Esophagus mucosa (tissue), 1 donor: ENCODE measurements around the gene GNA12. TPM values are rescaled to one million over a fixed set of nuclear protein-coding genes. Genes with fewer than 3 reads are reported as not detected.
"Not testable (repeated sequence)": the region's sequence is repeated elsewhere in the genome, so short reads cannot be mapped to it uniquely, and the experiment has no call there.

Source experiments
- ATAC-seq: fragments of 200-7000 bp; cut with Tn5 transposase; one replicate; pipeline ENCODE4 v1.9.1; 2020
- total RNA-seq: library from RNA; stranded (reverse); gene quantifications from one replicate; pipeline ENCODE4 v1.2.4, GENCODE V29; 2023
- donor health status: DM: yes; HTN: yes; CAD: no.

The GNA12 gene
- total RNA-seq, 1 donor from 2014 or later, result 7.5 TPM

DNA sequence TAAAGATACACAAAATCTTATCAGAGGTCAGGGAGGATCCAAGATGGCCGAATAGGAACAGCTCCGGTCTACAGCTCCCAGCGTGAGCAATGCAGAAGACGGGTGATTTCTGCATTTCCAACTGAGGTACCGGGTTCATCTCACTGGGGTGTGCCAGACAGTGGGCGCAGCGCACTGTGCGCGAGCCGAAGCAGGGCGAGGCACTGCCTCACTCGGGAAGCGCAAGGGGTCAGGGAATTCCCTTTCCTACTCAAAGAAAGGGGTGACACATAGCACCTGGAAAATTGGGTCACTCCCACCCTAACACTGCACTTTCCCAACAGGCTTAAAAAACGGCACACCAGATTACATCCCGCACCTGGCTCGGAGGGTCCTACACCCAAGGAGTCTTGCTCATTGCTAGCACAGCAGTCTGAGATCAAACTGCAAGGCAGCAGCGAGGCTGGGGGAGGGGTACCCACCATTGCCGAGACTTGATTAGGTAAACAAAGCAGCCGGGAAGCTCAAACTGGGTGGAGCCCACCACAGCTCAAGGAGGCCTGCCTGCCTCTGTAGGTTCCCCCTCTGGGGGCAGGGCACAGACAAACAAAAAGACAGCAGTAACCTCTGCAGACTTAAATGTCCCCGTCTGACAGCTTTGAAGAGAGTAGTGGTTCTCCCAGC, 100.5 kb downstream of the GNA12 start:
- ATAC-seq, result not testable (repeated sequence)

DNA sequence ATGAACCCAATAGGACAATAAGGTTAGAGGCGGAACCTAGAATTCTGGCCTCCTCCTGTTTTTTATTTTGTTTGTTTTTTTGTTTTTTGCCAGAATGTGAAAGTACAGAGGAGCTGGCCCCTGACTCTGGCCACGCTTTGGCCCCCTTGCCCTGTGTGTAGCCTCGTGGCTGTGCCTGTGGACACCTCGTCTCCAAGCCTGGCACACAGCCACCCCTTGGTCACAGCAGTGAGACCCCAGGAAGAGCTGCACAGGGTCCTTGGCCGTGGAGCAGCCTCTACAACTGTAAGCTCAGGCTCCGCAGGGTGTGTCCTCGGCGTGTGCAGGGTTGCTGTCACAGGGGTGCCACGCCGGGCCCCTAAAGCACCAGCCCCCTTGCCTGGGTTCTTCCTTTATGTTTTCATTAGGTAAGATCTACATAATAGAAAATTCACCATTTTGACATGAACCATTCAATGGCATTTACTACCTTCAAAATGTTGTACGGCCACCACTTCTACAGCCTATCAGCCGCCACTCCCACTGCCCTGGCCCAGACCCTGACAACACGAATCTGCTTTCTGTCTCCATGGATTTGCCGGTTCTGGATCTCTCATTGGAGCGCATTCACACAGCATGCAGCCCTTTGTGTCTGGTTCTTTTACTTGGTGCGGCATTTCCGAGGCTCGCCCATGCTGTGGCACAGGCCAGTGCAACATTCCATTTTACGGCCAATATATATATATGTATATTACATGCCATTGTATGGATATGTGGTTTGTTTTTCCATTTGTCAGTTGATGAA, 105.2 kb downstream of the GNA12 start:
- ATAC-seq, result no peak

DNA sequence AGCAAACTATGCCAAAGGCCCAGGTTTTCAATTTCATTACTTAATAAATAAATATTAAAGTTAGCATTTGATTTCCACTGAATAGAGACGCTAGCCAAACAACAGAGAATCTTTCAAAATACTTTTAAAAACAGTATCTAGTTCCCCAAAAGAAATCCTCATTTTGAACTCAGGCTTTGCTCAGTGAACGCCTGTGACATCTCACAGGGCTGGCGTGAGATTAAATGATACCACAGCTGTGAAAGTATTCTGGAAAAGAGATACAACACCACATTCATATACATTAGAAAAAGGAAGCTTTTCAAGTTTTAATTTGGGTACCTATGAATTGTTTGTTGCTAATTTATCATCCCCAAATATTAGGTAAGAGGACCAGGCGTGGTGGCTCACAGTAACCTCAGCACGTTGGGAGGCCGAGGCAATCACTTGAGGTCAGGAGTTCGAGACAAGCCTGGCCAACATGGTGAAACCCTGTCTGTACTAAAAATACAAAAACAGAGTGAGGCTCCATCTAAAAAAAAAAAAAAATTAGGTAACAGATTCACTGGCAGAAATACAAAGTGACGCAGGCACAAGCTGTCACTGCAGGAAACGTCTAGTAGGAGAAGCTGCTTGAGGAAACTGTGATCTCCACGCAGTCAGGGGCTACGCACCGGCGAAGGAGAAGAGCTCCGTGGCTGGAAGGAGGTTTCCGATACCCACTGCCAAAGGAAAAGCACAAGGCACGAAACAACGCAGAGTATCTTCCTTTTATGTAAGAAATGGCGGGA, 106.2 kb downstream of the GNA12 start:
- ATAC-seq, result no peak

GRCh38 chr7:2737005-2737743, 106.9 kb downstream of the GNA12 start:
- ATAC-seq, result not testable (repeated sequence)

DNA sequence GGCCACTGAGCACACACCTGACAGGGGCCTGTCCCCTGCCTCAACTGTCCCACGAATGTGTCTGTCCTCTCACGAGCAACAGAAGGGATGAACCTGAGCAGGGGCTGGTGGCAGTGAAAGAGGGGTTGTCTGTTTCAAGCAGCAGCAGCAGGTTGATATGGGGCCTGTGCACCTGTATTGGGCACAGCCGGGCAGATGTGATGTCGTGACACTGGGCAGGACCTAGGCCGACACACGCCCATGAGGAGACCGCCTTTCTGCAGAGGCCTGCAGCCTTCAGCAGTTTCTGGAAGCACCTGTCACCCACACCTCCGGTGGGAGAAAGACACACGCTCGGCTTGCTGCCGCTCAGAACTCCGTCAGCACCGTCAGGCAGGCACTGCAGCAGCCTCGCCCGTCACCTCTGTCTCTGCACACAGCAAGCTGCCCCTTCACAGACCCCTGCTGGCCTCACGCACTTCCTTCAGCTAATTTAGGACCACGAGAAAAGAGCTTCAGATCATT, 107.6 kb downstream of the GNA12 start:
- ATAC-seq, result no peak

GRCh38 chr7:2735744-2736143, 108.4 kb downstream of the GNA12 start:
- no peak for ATAC-seq

- ATAC-seq, result no peak
Measured at GRCh38 chr7:2734751-2735571, 109.1 kb downstream of the GNA12 start.

- ATAC-seq, result no peak
Measured at GRCh38 chr7:2734084-2734686, 109.9 kb downstream of the GNA12 start.

DNA sequence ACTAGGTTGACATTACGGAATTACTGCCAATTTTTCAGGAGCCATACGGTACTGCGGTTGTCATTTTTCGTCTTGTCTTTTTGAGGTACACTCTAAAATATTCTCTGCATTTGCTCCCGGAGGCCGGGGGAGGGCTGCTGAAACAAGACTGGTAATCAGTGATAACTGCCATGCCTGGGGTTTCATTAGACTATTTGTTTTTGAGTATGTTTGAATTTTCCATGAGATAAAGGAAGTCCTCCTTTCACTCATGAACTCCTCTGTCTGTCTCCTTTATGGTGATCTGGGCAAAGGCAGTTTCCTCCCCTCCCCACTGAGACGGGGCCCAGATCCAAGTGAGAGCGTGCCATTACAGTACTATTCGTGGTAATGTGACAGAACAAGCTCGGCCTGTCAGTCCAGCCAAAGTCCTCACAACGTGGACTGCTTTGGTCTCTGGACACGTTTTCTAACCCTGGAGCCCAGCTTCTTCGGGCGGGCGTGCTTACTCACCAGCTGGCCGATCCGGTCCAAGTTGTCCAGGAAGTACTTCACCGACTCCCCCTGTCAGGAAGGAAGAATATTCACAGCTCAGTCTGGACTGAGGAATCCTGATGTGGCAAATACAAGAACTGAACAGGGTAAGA, 111.0 kb downstream of the GNA12 start:
- peak; percentile 89 for ATAC-seq

DNA sequence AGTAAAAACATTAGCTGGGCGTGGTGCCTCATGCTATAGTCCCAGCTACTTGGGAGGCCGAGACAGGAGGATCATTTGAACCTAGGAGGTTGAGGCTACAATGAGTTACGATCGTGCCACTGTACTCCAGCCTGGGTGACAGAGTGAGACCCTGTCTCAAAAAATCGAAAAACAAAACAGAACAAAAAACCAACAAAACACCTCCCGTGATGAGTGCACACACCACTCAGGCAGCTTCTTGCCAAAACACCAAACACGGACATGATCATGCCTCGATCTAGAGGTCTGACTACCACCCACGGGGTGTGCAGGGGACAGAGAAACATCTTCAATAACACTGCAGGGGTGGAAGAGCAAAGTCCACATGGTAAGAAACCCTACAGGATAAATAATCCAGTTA, 111.7 kb downstream of the GNA12 start:
- ATAC-seq, result no peak

- no peak for ATAC-seq
Measured at GRCh38 chr7:2730846-2731770, 113.0 kb downstream of the GNA12 start.

GRCh38 chr7:2729893-2730716, 114.0 kb downstream of the GNA12 start:
- ATAC-seq, result no peak

- ATAC-seq, result no peak
Measured at GRCh38 chr7:2729031-2729892, 114.8 kb downstream of the GNA12 start.

DNA sequence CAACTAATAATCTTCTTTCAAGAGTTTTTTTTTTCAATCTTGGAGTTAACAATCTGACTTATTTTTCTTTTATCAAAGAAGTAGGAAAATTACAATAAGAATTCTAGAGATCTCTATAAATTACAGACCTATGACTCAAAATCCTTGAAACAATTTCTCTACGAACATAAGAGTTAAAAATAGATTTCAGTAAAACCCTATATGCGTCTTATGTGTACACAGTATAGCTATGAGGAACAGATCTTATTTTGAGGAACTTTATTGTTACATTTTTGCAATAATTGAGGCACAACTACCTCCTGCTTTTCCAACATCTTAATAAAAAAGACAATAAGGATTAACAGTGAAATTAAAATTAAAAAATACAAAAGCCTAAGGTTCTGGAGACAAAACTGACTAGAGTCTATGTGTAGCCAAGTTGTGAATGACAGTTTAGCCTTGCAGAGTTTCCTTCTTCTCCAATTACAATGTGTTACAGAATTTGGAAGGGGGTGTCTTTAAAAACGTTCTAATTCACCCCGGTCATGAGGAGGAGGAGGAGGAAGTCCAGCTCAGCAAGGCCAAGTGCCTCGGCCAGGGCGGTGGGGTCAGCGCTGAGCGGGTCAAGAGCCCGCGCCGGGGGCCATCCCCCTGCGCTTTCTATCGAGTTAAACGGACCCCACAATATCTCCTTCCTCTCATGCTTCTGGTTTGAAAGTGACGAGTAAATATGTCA, 115.6 kb downstream of the GNA12 start:
- no peak for ATAC-seq

DNA sequence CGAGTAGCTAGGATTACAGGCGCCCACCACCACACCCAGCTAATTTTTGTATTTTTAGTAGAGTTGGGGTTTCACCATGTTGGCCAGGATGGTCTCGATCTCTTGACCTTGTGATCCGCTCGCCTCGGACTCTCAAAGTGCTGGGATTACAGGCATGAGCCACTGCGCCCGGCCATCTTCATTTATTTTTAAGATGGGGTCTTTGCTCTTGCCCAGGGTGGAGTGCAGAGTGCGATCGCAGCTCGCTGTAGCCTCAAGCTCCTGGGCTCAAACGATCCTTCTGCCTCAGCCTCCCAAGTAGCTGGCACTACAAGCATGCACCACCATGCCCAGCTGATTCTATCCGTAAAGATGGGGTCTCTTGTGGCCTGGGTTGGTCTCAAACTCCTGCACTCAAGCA, 116.9 kb downstream of the GNA12 start:
- ATAC-seq, result not testable (repeated sequence)

- peak; percentile 47 for ATAC-seq
Measured at GRCh38 chr7:2726316-2727018, 117.6 kb downstream of the GNA12 start.
